GM13976 (cell line): ENCODE data around the gene AHCTF1.
"Not testable (repeated sequence)": the region's sequence is repeated elsewhere in the genome, so short reads cannot be mapped to it uniquely, and the experiment has no call there.

Experiments
- DNase-seq: peaks from one replicate; pipeline ENCODE4 v3.0.0; 2012; ENCODE audit warnings: low spot score
- CTCF ChIP-seq: IDR thresholded peaks from 2 replicates; pipeline ENCODE4 v1.5.1; 2012; ENCODE audit warnings: borderline replicate concordance, mild to moderate bottlenecking; ENCODE audit not compliant: insufficient read depth; ENCODE audit errors: extremely low read depth, missing control alignments, control extremely low read depth
- in situ Hi-C: fragments of 300-500 bp; cut with MboI; formaldehyde crosslinking; loops from one replicate; pipeline ENCODE4 v1.12.0; 2022; ENCODE audit warnings: low sequenced_read_pairs, mixed read lengths, inconsistent platforms; ENCODE audit not compliant: unreplicated experiment

Gene AHCTF1

GRCh38 chr1:246843876-246844275 is 87.9 kb downstream of the AHCTF1 start:
- no peak for TF ChIP-seq CTCF
- in situ Hi-C loops = no loop called here
- no peak for DNase-seq

- in situ Hi-C loops, DNase-seq: not testable (repeated sequence)
Observed at GRCh38 chr1:246840761-246841160, 91.0 kb downstream of the AHCTF1 start.

- in situ Hi-C loops = no loop called here
- DNase-seq = no peak
- no peak for TF ChIP-seq CTCF
Observed at GRCh38 chr1:246838118-246838456, 93.7 kb downstream of the AHCTF1 start.

- no peak for DNase-seq
- in situ Hi-C loops = no loop called here
- no peak for TF ChIP-seq CTCF
Observed at GRCh38 chr1:246837418-246838117, 94.2 kb downstream of the AHCTF1 start.

- DNase-seq = no peak
Observed at GRCh38 chr1:246836209-246836966, 95.4 kb downstream of the AHCTF1 start.

GRCh38 chr1:246831543-246831942 is 100.2 kb downstream of the AHCTF1 start:
- no peak for DNase-seq
- in situ Hi-C loops = no loop called here
- no peak for TF ChIP-seq CTCF

More at GRCh38 chr1:246836209-246836966, 95.4 kb downstream of the AHCTF1 start:
- TF ChIP-seq CTCF = no peak
- in situ Hi-C loops = no loop called here

GRCh38 chr1:246828818-246829217 is 102.9 kb downstream of the AHCTF1 start:
- DNase-seq = no peak
- in situ Hi-C loops = no loop called here
- no peak for TF ChIP-seq CTCF
